ENCODE results near the gene SMYD2. TPM values are rescaled to one million over a fixed set of nuclear protein-coding genes. Genes with fewer than 3 reads are reported as not detected.

SMYD2 gene
- total RNA-seq, 1 donor from 2014 or later, result 65.6 TPM

- TF ChIP-seq CTCF (conservative IDR thresholded peaks at IDR 0.05; ENCODE audit: low read depth, low read length), result no peak
- DNase-seq (ENCODE audit: low read depth), result no peak
- no peak overlapping the region for H3K4me3 ChIP-seq (ENCODE audit: low read depth, low read length)
These were observed 79.2 kb downstream of the SMYD2 start for GRCh38 chr1:214360116-214360515.

- DNase-seq (ENCODE audit: low read depth), result no peak
- H3K4me3 ChIP-seq (ENCODE audit: low read depth, low read length), result no peak overlapping the region
These were observed 79.7 kb downstream of the SMYD2 start for GRCh38 chr1:214360525-214361164.

GRCh38 chr1:214361636-214362035 is 80.7 kb downstream of the SMYD2 start:
- H3K4me3 ChIP-seq (ENCODE audit: low read depth, low read length), result no peak overlapping the region
- no peak for TF ChIP-seq CTCF (conservative IDR thresholded peaks at IDR 0.05; ENCODE audit: low read depth, low read length)
- DNase-seq (ENCODE audit: low read depth), result no peak

More at GRCh38 chr1:214360525-214361164, 79.7 kb downstream of the SMYD2 start:
- no peak for TF ChIP-seq CTCF (conservative IDR thresholded peaks at IDR 0.05; ENCODE audit: low read depth, low read length)

- DNase-seq (ENCODE audit: low read depth), result no peak
- TF ChIP-seq CTCF (conservative IDR thresholded peaks at IDR 0.05; ENCODE audit: low read depth, low read length), result no peak
These were observed 81.4 kb downstream of the SMYD2 start for GRCh38 chr1:214362188-214362882.

GRCh38 chr1:214363386-214363785 is 82.4 kb downstream of the SMYD2 start:
- H3K4me3 ChIP-seq (ENCODE audit: low read depth, low read length), result no peak overlapping the region
- DNase-seq (ENCODE audit: low read depth), result no peak
- no peak for TF ChIP-seq CTCF (conservative IDR thresholded peaks at IDR 0.05; ENCODE audit: low read depth, low read length)

More at GRCh38 chr1:214362188-214362882, 81.4 kb downstream of the SMYD2 start:
- H3K4me3 ChIP-seq (ENCODE audit: low read depth, low read length), result no peak overlapping the region

GRCh38 chr1:214364386-214364785 is 83.4 kb downstream of the SMYD2 start:
- TF ChIP-seq CTCF (conservative IDR thresholded peaks at IDR 0.05; ENCODE audit: low read depth, low read length), result no peak
- no peak for DNase-seq (ENCODE audit: low read depth)
- H3K4me3 ChIP-seq (ENCODE audit: low read depth, low read length), result no peak overlapping the region
